GM18498 (cell line): ENCODE results near the gene SYNDIG1L.

Experiments used
- ATAC-seq: cut with Tn5 transposase; IDR thresholded peaks from one replicate; pipeline ENCODE4 v1.9.1; 2021; ENCODE audit warnings: mild to moderate bottlenecking, moderate library complexity; ENCODE audit not compliant: unreplicated experiment

SYNDIG1L gene

GRCh38 chr14:74364271-74364880 is 61.6 kb downstream of the SYNDIG1L start:
- no peak for ATAC-seq

GRCh38 chr14:74362361-74362915 is 63.6 kb downstream of the SYNDIG1L start:
- no peak for ATAC-seq

GRCh38 chr14:74360163-74360562 is 65.8 kb downstream of the SYNDIG1L start:
- no peak for ATAC-seq

GRCh38 chr14:74358176-74358829 is 67.7 kb downstream of the SYNDIG1L start:
- ATAC-seq: no peak

- no peak for ATAC-seq
These were observed 68.4 kb downstream of the SYNDIG1L start for GRCh38 chr14:74357585-74357984.

- ATAC-seq: no peak
These were observed 69.0 kb downstream of the SYNDIG1L start for GRCh38 chr14:74356892-74357575.
